Parietal lobe (tissue), 2 donors: ENCODE measurements around the gene SEPTIN1. TPM values are rescaled to one million over a fixed set of nuclear protein-coding genes. Genes with fewer than 3 reads are reported as not detected.
A peak's percentile ranks its signal among the peaks of the same experiment; 100 is the strongest.

Source experiments
- small RNA-seq: library from RNA; depleted of rRNA; stranded (forward); fragments of <200 nt; gene quantifications from one replicate; pipeline ENCODE3, GENCODE V24; 2014; ENCODE audit warnings: low replicate concordance
- total RNA-seq: library from RNA; depleted of rRNA; stranded (reverse); fragments of >200 nt; gene quantifications from one replicate; pipeline ENCODE4 v1.2.3, GENCODE V29; 2014

SEPTIN1 gene
- 0.94 TPM for total RNA-seq

GRCh38 chr16:30382111-30382881 lies at the start of gene SEPTIN1:
Gene SEPTIN1, minus strand, starts transcription at chr16:30382561. Its CDS starts 19 bp downstream, at chr16:30382542.

GRCh38 chr16:30429678-30430427 lies 47.5 kb upstream of the SEPTIN1 start, which contains the start of gene DCTPP1:
Gene DCTPP1, minus strand, starts transcription at chr16:30430030. Its CDS starts 50 bp downstream, at chr16:30429980.

GRCh38 chr16:30407102-30407803 lies 24.9 kb upstream of the SEPTIN1 start, which contains the start of gene ZNF771:
Gene ZNF771, plus strand, starts transcription at chr16:30407606. Its CDS starts 448 bp downstream, at chr16:30408054.

GRCh38 chr16:30395155-30395991 lies 13.0 kb upstream of the SEPTIN1 start, which contains the start of gene ZNF48:
Gene ZNF48, plus strand, starts transcription at chr16:30395420. Its CDS starts 375 bp downstream, at chr16:30395795.

GRCh38 chr16:30374538-30374937 lies 7.8 kb downstream of the SEPTIN1 start, which contains the start of gene MYL11:
Gene MYL11, plus strand, starts transcription at chr16:30374802. Its CDS starts 56 bp downstream, at chr16:30374858.

GRCh38 chr16:30370456-30371247 lies 11.7 kb downstream of the SEPTIN1 start, which contains the start of gene TBC1D10B:
Gene TBC1D10B, minus strand, starts transcription at chr16:30370494. Its CDS starts 311 bp downstream, at chr16:30370183.

GRCh38 chr16:30355144-30355953 lies 27.0 kb downstream of the SEPTIN1 start, which contains the start of gene CD2BP2:
Gene CD2BP2, minus strand, starts transcription at chr16:30355308. Its CDS starts 627 bp downstream, at chr16:30354681.

Small RNA genes lying within 50 kb of the gene (small RNA-seq; reads per million reads assigned to genes)
- gene RF00406: 0.34 reads per million, percentile 18 among the genes with 10 or more reads in this experiment

Other genes with a start within 250 kb of the SEPTIN1 start
- gene CORO1A, start 199.0 kb downstream of the SEPTIN1 start, total RNA-seq: 26.3 TPM
- gene BOLA2B, start 188.9 kb downstream of the SEPTIN1 start, total RNA-seq: 16.9 TPM
- gene SLX1A, start 188.7 kb downstream of the SEPTIN1 start, total RNA-seq: 27.2 TPM
- gene SULT1A3, start 183.3 kb downstream of the SEPTIN1 start, total RNA-seq: 7.8 TPM
- gene NPIPB13, start 134.1 kb downstream of the SEPTIN1 start, total RNA-seq: 8.5 TPM
- 42.9 TPM for gene CD2BP2, start 27.3 kb downstream of the SEPTIN1 start, total RNA-seq
- gene TBC1D10B, start 12.1 kb downstream of the SEPTIN1 start, total RNA-seq: 33.2 TPM
- gene MYL11, start 7.8 kb downstream of the SEPTIN1 start, total RNA-seq: not detected
- 31.0 TPM for gene ZNF48, start 12.9 kb upstream of the SEPTIN1 start, total RNA-seq
- 11.6 TPM for gene ZNF771, start 25.0 kb upstream of the SEPTIN1 start, total RNA-seq
- 16.3 TPM for gene DCTPP1, start 47.5 kb upstream of the SEPTIN1 start, total RNA-seq
- 8.1 TPM for gene SEPHS2, start 63.3 kb upstream of the SEPTIN1 start, total RNA-seq
- gene ITGAL, start 90.2 kb upstream of the SEPTIN1 start, total RNA-seq: 1.3 TPM
- 20.0 TPM for gene ZNF768, start 144.0 kb upstream of the SEPTIN1 start, total RNA-seq
- 13.5 TPM for gene ZNF747, start 152.3 kb upstream of the SEPTIN1 start, total RNA-seq
- 13.8 TPM for gene ZNF764, start 175.8 kb upstream of the SEPTIN1 start, total RNA-seq
- gene ZNF688, start 189.2 kb upstream of the SEPTIN1 start, total RNA-seq: 11.3 TPM
- 33.2 TPM for gene ZNF785, start 203.1 kb upstream of the SEPTIN1 start, total RNA-seq
- 11.0 TPM for gene ZNF689, start 227.8 kb upstream of the SEPTIN1 start, total RNA-seq